CD4-positive, alpha-beta T cell treated with Interleukin-6 at 100 ng/mL for 8 hours (primary cell): ENCODE data around the gene DRC1.

Experiments
- DNase-seq: peaks from one replicate; pipeline ENCODE4 v3.0.0-alpha.2; 2020; ENCODE audit warnings: mixed read lengths, low spot score

The DRC1 gene

GRCh38 chr2:26448651-26449050 is 46.9 kb downstream of the DRC1 start:
- no peak for DNase-seq

GRCh38 chr2:26449278-26450030 is 47.7 kb downstream of the DRC1 start:
- no peak for DNase-seq

GRCh38 chr2:26450031-26450635 is 48.4 kb downstream of the DRC1 start:
- no peak for DNase-seq

- DNase-seq, result no peak
Observed at GRCh38 chr2:26451700-26452099, 50.0 kb downstream of the DRC1 start.

GRCh38 chr2:26453421-26454329 is 52.0 kb downstream of the DRC1 start:
- DNase-seq, result no peak

GRCh38 chr2:26454561-26455001 is 52.9 kb downstream of the DRC1 start:
- DNase-seq, result no peak

GRCh38 chr2:26455037-26455669 is 53.4 kb downstream of the DRC1 start:
- DNase-seq, result no peak

GRCh38 chr2:26455670-26456439 is 54.1 kb downstream of the DRC1 start:
- DNase-seq, result no peak

GRCh38 chr2:26456440-26457250 is 54.9 kb downstream of the DRC1 start:
- no peak for DNase-seq

GRCh38 chr2:26457251-26457666 is 55.5 kb downstream of the DRC1 start:
- DNase-seq, result no peak

GRCh38 chr2:26457695-26458364 is 56.1 kb downstream of the DRC1 start:
- DNase-seq, result no peak

GRCh38 chr2:26458365-26459042 is 56.8 kb downstream of the DRC1 start:
- no peak for DNase-seq

- no peak for DNase-seq
Observed at GRCh38 chr2:26459991-26460612, 58.4 kb downstream of the DRC1 start.

GRCh38 chr2:26460613-26461031 is 58.9 kb downstream of the DRC1 start:
- DNase-seq, result no peak

- DNase-seq, result no peak
Observed at GRCh38 chr2:26461601-26462023, 59.9 kb downstream of the DRC1 start.

- DNase-seq, result no peak
Observed at GRCh38 chr2:26462100-26462499, 60.4 kb downstream of the DRC1 start.

GRCh38 chr2:26462511-26463243 is 61.0 kb downstream of the DRC1 start:
- DNase-seq, result no peak
